Middle frontal gyrus (tissue), 1 donor: ENCODE data around the gene ACTA2.

Source experiments
- DNase-seq: peaks from one replicate; pipeline ENCODE4 v3.0.0-alpha.2; 2015; ENCODE audit warnings: low spot score; ENCODE audit errors: extremely low spot score

The ACTA2 gene

GRCh38 chr10:88920986-88921593, 31.5 kb downstream of the ACTA2 start:
- no peak for DNase-seq

- no peak for DNase-seq
Measured at GRCh38 chr10:88920198-88920597, 32.4 kb downstream of the ACTA2 start.

- no peak for DNase-seq
Measured at GRCh38 chr10:88919041-88919440, 33.5 kb downstream of the ACTA2 start.

- no peak for DNase-seq
Measured at GRCh38 chr10:88918191-88918905, 34.2 kb downstream of the ACTA2 start.

- no peak for DNase-seq
Measured at GRCh38 chr10:88916986-88917385, 35.6 kb downstream of the ACTA2 start.

GRCh38 chr10:88916231-88916630, 36.3 kb downstream of the ACTA2 start:
- DNase-seq, result no peak

GRCh38 chr10:88915781-88916180, 36.8 kb downstream of the ACTA2 start:
- no peak for DNase-seq

GRCh38 chr10:88913788-88914187, 38.8 kb downstream of the ACTA2 start:
- no peak for DNase-seq

GRCh38 chr10:88913127-88913526, 39.4 kb downstream of the ACTA2 start:
- DNase-seq, result no peak

- DNase-seq, result no peak
Measured at GRCh38 chr10:88911851-88912250, 40.7 kb downstream of the ACTA2 start.

GRCh38 chr10:88911116-88911515, 41.5 kb downstream of the ACTA2 start:
- no peak for DNase-seq

GRCh38 chr10:88908194-88908593, 44.4 kb downstream of the ACTA2 start:
- no peak for DNase-seq

- no peak for DNase-seq
Measured at GRCh38 chr10:88906921-88907320, 45.7 kb downstream of the ACTA2 start.

GRCh38 chr10:88903715-88904114, 48.9 kb downstream of the ACTA2 start:
- DNase-seq, result no peak

GRCh38 chr10:88901984-88902789, 50.4 kb downstream of the ACTA2 start:
- no peak for DNase-seq

GRCh38 chr10:88901206-88901983, 51.2 kb downstream of the ACTA2 start:
- peak; percentile 57 for DNase-seq

- DNase-seq, result no peak
Measured at GRCh38 chr10:88899886-88900285, 52.7 kb downstream of the ACTA2 start.

GRCh38 chr10:88898727-88899126, 53.8 kb downstream of the ACTA2 start:
- DNase-seq, result no peak

GRCh38 chr10:88896994-88897853, 55.3 kb downstream of the ACTA2 start:
- DNase-seq, result no peak

- no peak for DNase-seq
Measured at GRCh38 chr10:88896372-88896993, 56.1 kb downstream of the ACTA2 start.
